Bronchial epithelial cell (primary cell): Measurements from ENCODE around the gene PRKG2. TPM values are rescaled to one million over a fixed set of nuclear protein-coding genes. Genes with fewer than 3 reads are reported as not detected.
A peak's percentile ranks its signal among the peaks of the same experiment; 100 is the strongest.

ENCODE experiments used
- DNase-seq: peaks from one replicate; pipeline ENCODE4 v3.0.0-alpha.2; 2010; ENCODE audit warnings: low read depth
- FAIRE-seq: peaks from 2 replicates; lab custom pipeline; 2011; peaks lifted over from hg19 to GRCh38; lab: Jason Lieb, UNC
- H3K27me3 ChIP-seq: 2 replicates; pipeline ENCODE4 v1.5.1; 2011; ENCODE audit warnings: low read length; ENCODE audit not compliant: control insufficient read depth, insufficient read depth
- H3K36me3 ChIP-seq: 2 replicates; pipeline ENCODE4 v1.5.1; 2011; ENCODE audit warnings: low read length; ENCODE audit not compliant: control insufficient read depth, insufficient read depth
- H3K4me3 ChIP-seq: 2 replicates; pipeline ENCODE4 v1.5.1; 2011; ENCODE audit warnings: mild to moderate bottlenecking, low read depth, low read length, control low read depth
- CTCF ChIP-seq: IDR thresholded peaks from 2 replicates; pipeline ENCODE4 v1.5.1; 2011; ENCODE audit warnings: mild to moderate bottlenecking, moderate library complexity, low read length, control low read depth, inconsistent platforms; ENCODE audit not compliant: insufficient read depth, severe bottlenecking
- total RNA-seq: library from RNA; depleted of rRNA; stranded (reverse); fragments of >200 nt; gene quantifications from 2 replicates; pipeline ENCODE4 v1.2.1, GENCODE V29; 2014

PRKG2 gene
- total RNA-seq, 1 donor from 2014 or later: 5.3 TPM

GRCh38 chr4:81062001-81062400, 153.0 kb downstream of the PRKG2 start:
- FAIRE-seq (no peak), DNase-seq (no peak)
- H3K36me3 ChIP-seq: no peaks in the 10 kb centered on the region
- no peak for TF ChIP-seq CTCF
- peaks cover 2% of the 10 kb centered on the region for H3K27me3 ChIP-seq
- H3K4me3 ChIP-seq: no peak overlapping the region

- FAIRE-seq: no peak
- Histone ChIP-seq H3K36me3 (no peaks in the 10 kb centered on the region), H3K27me3 (peaks cover 2% of the 10 kb centered on the region), H3K4me3 (no peak overlapping the region)
- no peak for DNase-seq
- TF ChIP-seq CTCF: no peak
These were observed 153.7 kb downstream of the PRKG2 start for GRCh38 chr4:81061344-81061730.

- no peak for FAIRE-seq
- TF ChIP-seq CTCF: no peak
- peaks cover 2% of the 10 kb centered on the region for H3K27me3 ChIP-seq
- no peak overlapping the region for H3K4me3 ChIP-seq
- no peak for DNase-seq
- no peaks in the 10 kb centered on the region for H3K36me3 ChIP-seq
These were observed 154.3 kb downstream of the PRKG2 start for GRCh38 chr4:81060587-81061343.

GRCh38 chr4:81058621-81059020, 156.4 kb downstream of the PRKG2 start:
- H3K36me3 ChIP-seq: no peaks in the 10 kb centered on the region
- DNase-seq (peak; percentile 21), FAIRE-seq (no peak)
- no peak for TF ChIP-seq CTCF
- peaks cover 2% of the 10 kb centered on the region for H3K27me3 ChIP-seq
- H3K4me3 ChIP-seq: no peak overlapping the region

- FAIRE-seq: no peak
- peak; percentile 50 for TF ChIP-seq CTCF
- DNase-seq: peak; percentile 54
- Histone ChIP-seq H3K4me3 (no peak overlapping the region), H3K36me3 (no peaks in the 10 kb centered on the region), H3K27me3 (peaks cover 2% of the 10 kb centered on the region)
These were observed 162.6 kb downstream of the PRKG2 start for GRCh38 chr4:81052119-81053068.
